ENCODE data around the gene ATRIP. TPM values are rescaled to one million over a fixed set of nuclear protein-coding genes. Genes with fewer than 3 reads are reported as not detected.

ATRIP gene
- total and polyA plus RNA-seq, 2 experiments from 2014 or later: 4.2 to 8.4 TPM

DNA sequence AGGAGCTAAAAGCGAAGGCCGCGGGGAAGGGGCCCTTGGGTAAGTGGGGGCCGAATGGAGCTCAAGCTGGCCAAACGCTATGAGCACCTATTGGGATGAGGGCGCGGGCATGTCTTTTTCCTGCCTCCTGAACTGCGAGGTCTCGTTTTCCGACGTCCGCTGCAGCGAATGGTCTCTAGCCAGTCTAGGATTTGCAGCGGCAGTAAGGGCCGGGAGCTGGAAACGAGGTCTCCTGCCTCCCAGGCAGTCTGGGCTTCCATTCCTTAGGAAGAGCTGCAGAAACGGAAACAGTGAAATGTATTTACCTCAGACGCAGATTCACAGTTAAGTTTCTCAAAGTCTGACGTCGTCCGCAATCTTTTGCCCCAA is 6.0 kb upstream of the ATRIP start:
- peak overlapping the region; percentile 88 for H3K9ac ChIP-seq
- in situ Hi-C loops (cut with MboI): no loop called here
- no peaks in the 10 kb centered on the region for H3K9me3 ChIP-seq (ENCODE audit: low read depth)

DNA sequence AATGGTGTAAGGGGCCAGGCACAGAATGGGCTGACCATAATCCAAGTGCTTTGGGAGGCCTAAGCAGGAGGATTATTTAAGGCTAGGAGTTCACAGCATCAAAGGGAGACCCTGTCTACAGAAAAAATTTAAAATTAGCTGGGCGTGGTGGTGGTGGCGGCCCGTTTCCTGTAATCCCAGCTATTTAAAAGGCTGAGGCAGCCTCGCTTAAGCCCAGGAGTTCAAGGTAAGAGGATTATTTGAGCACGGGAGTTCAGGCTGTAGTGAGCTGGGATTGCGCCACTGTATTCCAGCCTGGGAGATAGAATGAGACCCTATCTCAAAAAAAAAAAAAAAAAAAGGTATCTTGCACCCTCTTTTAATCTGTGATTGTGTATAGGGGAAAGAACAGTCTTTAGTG is 4.6 kb upstream of the ATRIP start:
- in situ Hi-C loops (cut with MboI): no loop called here
- Histone ChIP-seq H3F3A (ENCODE audit: insufficient read depth) (peaks cover 31% of the 10 kb centered on the region), H3K27ac (no peak overlapping the region), H3K9me2 (ENCODE audit: insufficient read depth) (no peaks in the 10 kb centered on the region), H3K9me3 (ENCODE audit: low read depth) (no peaks in the 10 kb centered on the region), H4K20me1 (ENCODE audit: insufficient read depth) (0 out of 2 replicates have a peak, but pooled peaks cover 5% of the 10 kb centered on the region), H3K4me1 (ENCODE audit: insufficient read depth) (peaks cover 14% of the 10 kb centered on the region), H3K4me3 (peak overlapping the region; percentile 87), H3K9ac (peak overlapping the region; percentile 88), H3K36me3 (ENCODE audit: low read depth) (peaks cover 15% of the 10 kb centered on the region), H3K4me2 (ENCODE audit: unreplicated experiment) (peak overlapping the region; percentile 80), H2AFZ (no peak overlapping the region), H3K27me3 (replicated peaks; ENCODE audit: insufficient read depth) (no peaks in the 10 kb centered on the region), H3K79me2 (ENCODE audit: insufficient read depth) (peaks cover 61% of the 10 kb centered on the region)
- 72 to 79% methylated on average over 6 of the region's 6 CpGs for WGBS, 2 experiments (ENCODE audit: low coverage in 1 of 2, low lambda C conversion rate in 2 of 2, missing lambda C conversion rate in 2 of 2)
- TF ChIP-seq EZH2 (IDR thresholded peaks at IDR 0.05; ENCODE audit: insufficient read depth, poor library complexity, severe bottlenecking) (no peak), EZH2phosphoT487 (IDR thresholded peaks at IDR 0.05; ENCODE audit: insufficient read depth, low read depth) (no peak)
- DNase-seq: no peak

More for the DNA sequence above, 6.0 kb upstream of the ATRIP start:
- H3K36me3 ChIP-seq (ENCODE audit: low read depth): peaks cover 15% of the 10 kb centered on the region
- peaks cover 24% of the 10 kb centered on the region for H3F3A ChIP-seq (ENCODE audit: insufficient read depth)
- WGBS, 2 experiments (ENCODE audit: low coverage in 1 of 2, low lambda C conversion rate in 2 of 2, missing lambda C conversion rate in 2 of 2): 1 to 2% methylated on average over 21 of the region's 21 CpGs
- DNase-seq: peak; percentile 59
- TF ChIP-seq EZH2 (IDR thresholded peaks at IDR 0.05; ENCODE audit: insufficient read depth, poor library complexity, severe bottlenecking) (no peak), EZH2phosphoT487 (IDR thresholded peaks at IDR 0.05; ENCODE audit: insufficient read depth, low read depth) (no peak)
- no peaks in the 10 kb centered on the region for H3K9me2 ChIP-seq (ENCODE audit: insufficient read depth)
- H4K20me1 ChIP-seq (ENCODE audit: insufficient read depth): 0 out of 2 replicates have a peak, but pooled peaks cover 5% of the 10 kb centered on the region
- H3K27ac ChIP-seq: peak overlapping the region; percentile 78
- peaks cover 10% of the 10 kb centered on the region for H3K4me1 ChIP-seq (ENCODE audit: insufficient read depth)
- no peaks in the 10 kb centered on the region for H3K27me3 ChIP-seq (replicated peaks; ENCODE audit: insufficient read depth)
- peaks cover 55% of the 10 kb centered on the region for H3K79me2 ChIP-seq (ENCODE audit: insufficient read depth)
- H3K4me3 ChIP-seq: peak overlapping the region; percentile 87
- peak overlapping the region; percentile 88 for H2AFZ ChIP-seq
- H3K4me2 ChIP-seq (ENCODE audit: unreplicated experiment): peak overlapping the region; percentile 80

DNA sequence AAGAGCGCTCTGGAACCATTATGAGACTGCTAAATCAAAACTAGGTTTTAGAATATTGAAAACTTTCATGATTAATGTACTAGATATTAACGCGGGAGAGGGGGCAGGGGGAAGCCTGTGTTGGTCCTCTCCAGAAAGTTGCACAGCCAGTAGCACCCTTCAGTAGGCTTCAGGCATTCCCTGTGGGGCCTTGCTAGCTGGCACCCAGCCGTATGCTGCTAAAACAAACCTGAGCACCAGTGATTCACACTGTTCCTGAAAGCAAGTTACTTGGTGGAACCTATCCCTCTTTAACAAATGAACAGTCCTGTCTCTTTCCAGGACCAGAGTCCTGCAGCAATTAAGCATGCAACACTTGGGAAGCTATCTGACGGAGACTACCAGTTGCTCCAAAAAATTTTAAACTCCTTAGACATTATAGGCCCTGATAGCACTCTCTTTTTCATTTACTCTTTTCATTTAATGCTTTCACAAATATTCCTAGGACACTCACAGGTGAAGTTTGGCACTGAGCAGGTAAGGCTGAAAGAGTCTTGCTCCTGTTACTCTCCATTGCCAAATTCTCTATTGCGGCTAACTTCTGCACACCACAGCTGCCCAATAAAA is 1.2 kb upstream of the ATRIP start:
- Histone ChIP-seq H3K79me2 (ENCODE audit: insufficient read depth) (peaks cover 68% of the 10 kb centered on the region), H3K36me3 (ENCODE audit: low read depth) (peaks cover 15% of the 10 kb centered on the region), H3K4me2 (ENCODE audit: unreplicated experiment) (peak overlapping the region; percentile 82), H3K27ac (no peak overlapping the region; the same call in 1 of the 2 replicates), H3K4me1 (ENCODE audit: insufficient read depth) (peaks cover 22% of the 10 kb centered on the region), H3K9me2 (ENCODE audit: insufficient read depth) (no peaks in the 10 kb centered on the region), H3F3A (ENCODE audit: insufficient read depth) (peaks cover 35% of the 10 kb centered on the region), H2AFZ (no peak overlapping the region), H4K20me1 (ENCODE audit: insufficient read depth) (0 out of 2 replicates have a peak, but pooled peaks cover 5% of the 10 kb centered on the region), H3K27me3 (replicated peaks; ENCODE audit: insufficient read depth) (no peaks in the 10 kb centered on the region), H3K9me3 (ENCODE audit: low read depth) (no peaks in the 10 kb centered on the region), H3K4me3 (peak overlapping the region; percentile 89), H3K9ac (peak overlapping the region; percentile 87)
- TF ChIP-seq EZH2 (IDR thresholded peaks at IDR 0.05; ENCODE audit: insufficient read depth, poor library complexity, severe bottlenecking): no peak
- no peak for TF ChIP-seq EZH2phosphoT487 (IDR thresholded peaks at IDR 0.05; ENCODE audit: insufficient read depth, low read depth)
- DNase-seq: no peak
- in situ Hi-C loops (cut with MboI): no loop called here
- WGBS, 2 experiments (ENCODE audit: low coverage in 1 of 2, low lambda C conversion rate in 2 of 2, missing lambda C conversion rate in 2 of 2): 77 to 79% methylated on average over 6 of the region's 6 CpGs

DNA sequence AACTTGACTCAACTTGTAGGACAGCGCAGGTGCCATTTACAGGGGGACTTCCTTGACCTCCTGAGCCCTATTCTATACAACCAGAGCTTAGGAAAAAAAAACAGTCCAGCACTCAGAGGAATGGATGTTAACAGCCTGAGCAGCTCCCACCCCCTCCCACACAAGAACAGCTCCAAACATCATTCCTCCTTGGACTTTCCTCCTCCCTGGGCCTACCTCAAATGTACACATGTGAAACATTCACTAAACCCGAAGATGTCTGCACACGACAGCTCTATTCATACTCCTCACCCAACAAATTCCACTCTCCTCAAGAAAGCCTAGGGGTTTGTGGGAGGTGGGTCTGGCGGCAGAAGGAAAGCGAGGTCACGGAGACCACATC is 503 bp upstream of the ATRIP start:
- Histone ChIP-seq H3K9me2 (ENCODE audit: insufficient read depth) (no peaks in the 10 kb centered on the region), H3K36me3 (ENCODE audit: low read depth) (peaks cover 15% of the 10 kb centered on the region), H3K27me3 (replicated peaks; ENCODE audit: insufficient read depth) (no peaks in the 10 kb centered on the region), H3K9me3 (ENCODE audit: low read depth) (no peaks in the 10 kb centered on the region), H3K27ac (peak overlapping the region; percentile 75), H3K9ac (peak overlapping the region; percentile 87), H3K4me2 (ENCODE audit: unreplicated experiment) (peak overlapping the region; percentile 82), H3F3A (ENCODE audit: insufficient read depth) (peaks cover 35% of the 10 kb centered on the region), H4K20me1 (ENCODE audit: insufficient read depth) (0 out of 2 replicates have a peak, but pooled peaks cover 5% of the 10 kb centered on the region), H2AFZ (peak overlapping the region; percentile 97), H3K4me3 (peak overlapping the region; percentile 89), H3K4me1 (ENCODE audit: insufficient read depth) (peaks cover 21% of the 10 kb centered on the region), H3K79me2 (ENCODE audit: insufficient read depth) (peaks cover 62% of the 10 kb centered on the region)
- TF ChIP-seq EZH2phosphoT487 (IDR thresholded peaks at IDR 0.05; ENCODE audit: insufficient read depth, low read depth) (no peak), EZH2 (IDR thresholded peaks at IDR 0.05; ENCODE audit: insufficient read depth, poor library complexity, severe bottlenecking) (no peak)
- DNase-seq: no peak
- in situ Hi-C loops (cut with MboI): no loop called here
- 16 to 17% methylated on average over 6 of the region's 6 CpGs for WGBS, 2 experiments (ENCODE audit: low coverage in 1 of 2, low lambda C conversion rate in 2 of 2, missing lambda C conversion rate in 2 of 2)
